HG02763 (cell line): ENCODE data around the gene RNF214.

Experiments
- ATAC-seq: cut with Tn5 transposase; IDR thresholded peaks from one replicate; pipeline ENCODE4 v1.9.1; 2021; ENCODE audit warnings: mild to moderate bottlenecking, moderate library complexity; ENCODE audit not compliant: unreplicated experiment

Gene RNF214

GRCh38 chr11:117279711-117280376 lies 47.4 kb downstream of the RNF214 start:
- no peak for ATAC-seq

- ATAC-seq, result no peak
These were observed 48.7 kb downstream of the RNF214 start for GRCh38 chr11:117281159-117281558.

DNA sequence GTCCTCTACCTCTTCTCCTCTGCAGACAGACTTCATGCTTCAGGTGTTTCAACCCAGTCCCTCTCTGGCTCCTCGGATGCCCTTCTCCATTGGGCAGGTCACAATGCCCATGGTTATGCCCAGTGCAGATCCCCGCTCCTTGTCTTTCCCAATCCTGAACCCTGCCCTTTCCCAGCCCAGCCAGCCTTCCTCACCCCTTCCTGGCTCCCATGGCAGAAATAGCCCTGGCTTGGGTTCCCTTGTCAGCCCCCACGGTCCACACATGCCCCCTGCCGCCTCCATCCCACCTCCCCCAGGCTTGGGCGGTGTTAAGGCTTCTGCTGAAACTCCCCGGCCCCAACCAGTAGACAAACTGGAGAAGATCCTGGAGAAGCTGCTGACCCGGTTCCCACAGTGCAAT lies 49.4 kb downstream of the RNF214 start:
- ATAC-seq, result no peak

DNA sequence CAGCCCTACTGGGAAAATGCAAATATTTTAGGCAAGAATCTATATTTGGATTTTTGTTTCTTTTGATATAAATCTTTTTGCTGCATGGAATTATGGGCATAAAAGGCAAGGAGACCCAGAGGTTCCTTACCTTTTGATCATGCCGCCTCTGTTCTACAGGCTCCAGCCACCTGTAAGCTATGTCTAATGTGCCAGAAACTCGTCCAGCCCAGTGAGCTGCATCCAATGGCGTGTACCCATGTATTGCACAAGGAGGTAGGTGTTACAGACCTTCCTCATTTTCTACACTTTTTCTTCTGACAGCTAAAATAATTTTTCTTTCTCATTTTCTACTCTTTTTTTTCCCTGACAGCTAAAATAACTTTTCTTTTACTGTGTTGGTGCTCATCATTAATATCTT lies 50.5 kb downstream of the RNF214 start:
- no peak for ATAC-seq

DNA sequence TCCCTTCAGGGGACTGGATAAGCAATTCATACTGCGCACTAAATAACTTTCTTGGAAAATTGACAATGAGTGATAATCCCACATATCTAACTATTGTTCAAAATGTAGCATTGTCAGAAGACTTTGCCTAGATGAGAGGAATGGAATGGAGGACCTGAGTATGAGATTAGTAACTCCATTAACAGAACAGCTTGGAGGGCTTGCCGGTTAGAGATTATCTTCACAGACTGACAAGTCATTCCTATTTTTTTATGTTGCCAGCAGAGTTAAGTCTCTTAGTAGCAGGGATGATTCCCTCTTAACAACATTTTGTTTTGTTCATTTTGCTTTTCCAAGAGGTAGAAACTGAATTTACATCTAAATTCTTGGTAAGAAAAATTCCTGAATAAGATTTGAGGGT lies 51.6 kb downstream of the RNF214 start:
- ATAC-seq, result no peak

GRCh38 chr11:117286588-117286987 lies 54.1 kb downstream of the RNF214 start:
- ATAC-seq, result no peak

GRCh38 chr11:117287668-117288067 lies 55.2 kb downstream of the RNF214 start:
- ATAC-seq, result no peak

GRCh38 chr11:117289795-117290194 lies 57.3 kb downstream of the RNF214 start:
- no peak for ATAC-seq

- ATAC-seq, result no peak
These were observed 58.4 kb downstream of the RNF214 start, which contains the start of gene BACE1-AS for GRCh38 chr11:117290809-117291396. BACE1-AS (plus strand) TSS chr11:117291346.

DNA sequence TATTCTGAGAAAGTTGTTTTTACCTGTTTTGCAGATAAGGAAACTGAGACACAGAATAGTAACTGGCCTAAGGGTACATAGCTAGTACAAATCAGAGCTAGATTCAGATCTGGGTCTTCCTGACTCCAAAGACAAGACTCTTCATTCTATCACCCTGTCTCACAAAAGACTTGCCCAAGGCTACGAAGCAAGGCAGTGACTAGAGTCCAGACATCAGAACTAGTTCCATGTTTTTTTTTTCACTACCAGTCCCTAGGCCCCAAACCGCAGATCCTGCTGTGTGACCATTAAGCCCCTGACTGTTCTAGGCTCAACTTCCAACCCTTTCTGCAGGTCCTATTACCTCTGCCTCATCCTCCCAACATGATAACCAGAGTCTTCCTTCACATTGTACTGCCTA lies 60.1 kb downstream of the RNF214 start:
- no peak for ATAC-seq

DNA sequence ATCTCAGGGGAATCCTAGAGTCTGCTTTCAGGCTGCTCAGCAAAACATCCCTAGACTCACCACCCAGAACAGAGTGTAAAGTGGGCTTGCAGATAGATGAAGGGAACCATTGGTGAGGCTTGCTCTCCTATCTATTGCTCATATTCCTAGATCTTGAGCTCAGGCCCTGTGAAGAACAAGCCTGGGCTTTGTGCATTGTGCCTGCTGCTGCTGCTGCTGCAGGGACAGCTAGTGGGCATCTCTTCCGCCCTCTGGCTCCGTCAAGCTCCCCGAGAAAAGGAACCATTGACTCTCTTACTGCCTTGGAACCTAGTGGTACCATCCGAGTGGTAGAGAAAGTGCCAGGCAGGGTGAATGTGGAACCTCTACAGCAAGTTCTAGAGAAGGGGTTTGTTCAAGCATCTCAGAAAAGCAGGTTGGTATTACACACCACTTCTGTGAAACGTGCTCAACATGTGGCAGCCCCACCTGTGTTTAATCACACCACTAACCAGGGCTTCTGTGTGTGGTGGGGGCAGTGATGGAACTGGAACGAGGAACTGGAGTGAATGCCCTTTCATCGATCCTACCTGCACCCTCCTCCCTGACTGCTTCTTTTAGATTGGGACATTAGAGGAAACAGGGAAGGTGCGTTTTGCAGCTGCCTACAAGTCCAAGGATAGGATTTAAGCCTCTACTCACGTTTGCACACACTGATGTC lies 63.1 kb downstream of the RNF214 start:
- ATAC-seq, result no peak

DNA sequence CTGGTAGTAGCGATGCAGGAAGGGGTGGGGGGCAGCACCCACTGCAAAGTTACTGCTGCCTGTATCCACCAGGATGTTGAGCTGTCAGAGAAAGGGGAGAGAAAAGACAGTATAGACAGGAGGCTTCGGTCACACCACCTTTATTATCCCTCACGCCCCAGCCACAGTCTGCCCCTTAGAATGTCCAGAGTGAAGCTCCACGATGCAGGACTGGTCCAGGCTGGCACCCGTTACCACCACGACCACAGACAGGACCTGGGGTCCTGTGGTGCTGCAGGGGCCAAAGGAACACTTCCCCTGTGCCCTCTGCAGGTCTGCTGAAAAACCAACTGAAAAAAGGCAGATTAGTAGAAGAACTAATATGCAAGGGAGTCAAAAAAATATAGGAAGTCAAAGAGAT lies 64.4 kb downstream of the RNF214 start:
- ATAC-seq, result no peak

DNA sequence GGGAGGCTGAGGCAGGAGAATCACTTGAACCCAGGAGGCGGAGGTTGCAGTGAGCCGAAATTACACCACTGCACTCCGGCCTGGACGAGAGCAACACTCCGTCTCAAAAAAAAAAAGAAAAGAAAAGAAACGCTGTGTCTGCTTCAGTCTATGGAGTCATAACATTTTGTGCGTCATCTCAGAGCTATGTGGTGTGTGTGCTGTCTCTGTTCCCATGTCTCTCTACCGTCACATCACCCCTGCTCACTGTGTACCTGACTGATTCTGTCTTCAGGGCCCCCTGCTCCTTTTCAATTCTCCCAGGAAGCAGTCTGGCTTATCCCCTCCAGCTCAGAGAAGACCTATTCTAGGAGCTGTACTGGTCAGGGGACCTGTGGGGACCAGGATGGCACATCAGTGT lies 65.7 kb downstream of the RNF214 start:
- ATAC-seq, result no peak

GRCh38 chr11:117299351-117300282 lies 67.1 kb downstream of the RNF214 start:
- no peak for ATAC-seq

GRCh38 chr11:117300283-117300663 lies 67.8 kb downstream of the RNF214 start:
- no peak for ATAC-seq

- ATAC-seq, result no peak
These were observed 68.3 kb downstream of the RNF214 start for GRCh38 chr11:117300773-117301172.

DNA sequence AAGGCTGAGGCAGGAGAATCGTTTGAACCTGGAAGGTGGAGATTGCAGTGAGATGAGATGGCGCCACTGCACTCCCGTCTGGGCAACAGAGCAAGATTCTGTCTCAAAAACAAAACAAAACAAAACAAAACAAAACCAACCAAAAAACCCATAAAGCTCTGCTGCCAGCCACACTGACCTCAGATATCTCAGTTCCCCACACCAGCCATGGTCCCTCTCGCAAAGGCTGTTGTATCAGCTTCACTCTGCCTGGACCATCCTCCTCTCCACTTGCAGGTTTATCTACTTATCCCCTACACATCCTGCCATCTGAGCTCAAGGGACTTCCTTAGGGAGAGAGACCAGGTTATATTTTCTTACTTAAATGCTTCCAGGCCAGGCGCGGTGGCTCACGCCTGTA lies 69.8 kb downstream of the RNF214 start:
- no peak for ATAC-seq

DNA sequence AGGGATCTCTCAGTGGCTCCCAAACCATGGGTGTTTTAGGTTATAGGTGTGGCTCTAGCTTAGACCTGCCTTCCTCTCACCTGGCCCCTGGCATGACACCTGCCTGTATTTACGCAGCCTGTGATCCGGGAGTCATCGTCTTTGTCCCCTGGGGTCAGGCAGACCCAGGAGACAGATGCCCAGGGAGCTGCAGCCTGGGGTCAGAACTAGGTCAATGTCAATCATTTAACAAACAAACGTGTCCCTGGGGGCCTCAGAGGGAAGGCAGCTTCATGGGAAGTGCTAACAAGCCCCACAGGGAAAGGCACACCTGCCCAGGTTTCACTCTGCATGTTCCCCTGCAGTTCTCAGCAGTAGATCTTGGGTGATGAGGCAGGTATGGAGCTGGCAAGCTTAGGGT lies 70.6 kb downstream of the RNF214 start:
- no peak for ATAC-seq

- no peak for ATAC-seq
These were observed 71.3 kb downstream of the RNF214 start for GRCh38 chr11:117303646-117304315.

DNA sequence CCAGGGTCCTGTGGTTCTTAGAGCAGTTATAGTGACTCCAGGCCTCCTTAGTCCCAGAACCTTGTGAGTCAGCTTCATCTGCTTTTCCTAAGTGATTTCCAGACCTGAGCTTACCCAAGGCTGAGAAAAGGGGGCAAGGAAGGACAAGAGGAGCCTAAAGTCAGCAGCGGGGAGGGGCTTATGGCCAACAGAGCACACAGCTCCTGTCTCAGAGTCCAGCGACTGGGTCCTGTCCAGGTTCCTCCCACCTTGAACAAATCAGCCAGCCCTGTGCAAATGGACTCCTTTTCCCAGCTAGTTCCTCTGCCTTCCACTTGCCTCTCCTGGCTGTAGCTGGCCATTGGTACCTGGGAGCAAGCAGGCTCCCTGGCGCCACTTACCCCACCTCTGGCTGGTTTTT lies 72.7 kb downstream of the RNF214 start:
- ATAC-seq, result no peak

GRCh38 chr11:117309310-117309709 lies 76.8 kb downstream of the RNF214 start:
- ATAC-seq, result no peak
